22Rv1 (cell line): Measurements from ENCODE around the gene CIAO2B.

Experiments
- ZFX ChIP-seq: fragments of 450-650 bp; IDR thresholded peaks from 2 replicates; pipeline ENCODE4 v1.6.1; 2017; ENCODE audit warnings: antibody characterized with exemption, borderline replicate concordance
- TF ChIP-seq, protein P1 (sequence below): fragments of 450-650 bp; IDR thresholded peaks from 2 replicates; pipeline ENCODE4 v1.5.1; 2017; ENCODE audit warnings: mild to moderate bottlenecking

GRCh38 chr16:66925322-66925840 lies 8.8 kb downstream of the CIAO2B start, which contains the start of gene RRAD:
- TF ChIP-seq, protein P1, sequence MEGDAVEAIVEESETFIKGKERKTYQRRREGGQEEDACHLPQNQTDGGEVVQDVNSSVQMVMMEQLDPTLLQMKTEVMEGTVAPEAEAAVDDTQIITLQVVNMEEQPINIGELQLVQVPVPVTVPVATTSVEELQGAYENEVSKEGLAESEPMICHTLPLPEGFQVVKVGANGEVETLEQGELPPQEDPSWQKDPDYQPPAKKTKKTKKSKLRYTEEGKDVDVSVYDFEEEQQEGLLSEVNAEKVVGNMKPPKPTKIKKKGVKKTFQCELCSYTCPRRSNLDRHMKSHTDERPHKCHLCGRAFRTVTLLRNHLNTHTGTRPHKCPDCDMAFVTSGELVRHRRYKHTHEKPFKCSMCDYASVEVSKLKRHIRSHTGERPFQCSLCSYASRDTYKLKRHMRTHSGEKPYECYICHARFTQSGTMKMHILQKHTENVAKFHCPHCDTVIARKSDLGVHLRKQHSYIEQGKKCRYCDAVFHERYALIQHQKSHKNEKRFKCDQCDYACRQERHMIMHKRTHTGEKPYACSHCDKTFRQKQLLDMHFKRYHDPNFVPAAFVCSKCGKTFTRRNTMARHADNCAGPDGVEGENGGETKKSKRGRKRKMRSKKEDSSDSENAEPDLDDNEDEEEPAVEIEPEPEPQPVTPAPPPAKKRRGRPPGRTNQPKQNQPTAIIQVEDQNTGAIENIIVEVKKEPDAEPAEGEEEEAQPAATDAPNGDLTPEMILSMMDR, result no peak
- no peak for TF ChIP-seq ZFX
